HG03460 (cell line): ENCODE results near the gene ZNF786.
A peak's percentile ranks its signal among the peaks of the same experiment; 100 is the strongest.
"Not testable (repeated sequence)": the region's sequence is repeated elsewhere in the genome, so short reads cannot be mapped to it uniquely, and the experiment has no call there.

Experiments used
- ATAC-seq: cut with Tn5 transposase; IDR thresholded peaks from one replicate; pipeline ENCODE4 v1.9.1; 2021; ENCODE audit not compliant: unreplicated experiment

ZNF786 gene

GRCh38 chr7:149031353-149031910, 59.1 kb downstream of the ZNF786 start:
- no peak for ATAC-seq

DNA sequence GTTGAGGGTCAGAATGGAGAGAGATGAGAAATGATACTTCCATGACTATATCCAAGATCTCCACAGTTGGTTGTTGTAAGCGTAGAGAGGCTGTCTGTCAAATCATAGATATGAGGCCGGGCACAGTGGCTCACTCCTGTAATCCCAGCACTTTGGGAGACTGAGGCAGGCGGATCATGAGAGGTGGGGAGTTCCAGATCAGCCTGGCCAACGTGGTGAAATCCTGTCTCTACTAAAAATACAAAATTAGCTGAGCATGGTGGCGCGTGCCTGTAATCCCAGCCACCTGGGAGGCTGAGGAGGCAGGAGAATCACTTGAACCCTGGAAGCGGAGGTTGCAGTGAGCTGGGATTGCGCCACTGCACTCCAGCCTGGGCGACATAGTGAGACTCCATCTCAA, 60.1 kb downstream of the ZNF786 start:
- ATAC-seq: not testable (repeated sequence)

- peak; percentile 90 for ATAC-seq
Observed at GRCh38 chr7:149028346-149029109, 62.0 kb downstream of the ZNF786 start, which contains the start of gene PDIA4. Gene PDIA4, minus strand, starts transcription at chr7:149028505. Its CDS starts 97 bp downstream, at chr7:149028408.

- no peak for ATAC-seq
Observed at GRCh38 chr7:149027611-149028345, 62.7 kb downstream of the ZNF786 start.

GRCh38 chr7:149027055-149027454, 63.5 kb downstream of the ZNF786 start:
- ATAC-seq: no peak

- ATAC-seq: no peak
Observed at GRCh38 chr7:149023662-149024061, 66.9 kb downstream of the ZNF786 start.

GRCh38 chr7:149022756-149023360, 67.7 kb downstream of the ZNF786 start:
- no peak for ATAC-seq

GRCh38 chr7:149021725-149022062, 68.8 kb downstream of the ZNF786 start:
- ATAC-seq: no peak

DNA sequence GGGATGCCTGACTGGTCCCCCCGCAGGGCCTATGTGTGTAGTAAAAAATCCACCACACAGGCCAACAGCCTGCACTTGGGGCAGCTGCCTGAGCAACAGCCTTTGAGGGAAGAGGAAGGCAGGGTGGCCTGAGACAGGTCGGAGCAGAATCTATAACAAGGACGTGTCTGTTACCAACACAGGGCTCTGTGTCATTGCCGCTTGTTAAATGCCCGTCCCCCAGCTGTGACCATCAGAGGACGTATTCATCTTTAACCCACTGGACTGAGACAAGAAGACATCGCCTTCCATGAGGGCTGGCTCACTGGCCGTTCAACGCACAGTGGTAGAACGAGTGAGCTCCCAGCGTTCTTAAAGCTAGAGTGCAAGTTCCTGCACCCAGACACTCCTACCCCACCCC, 70.0 kb downstream of the ZNF786 start:
- ATAC-seq: no peak
